HG02623 (cell line): Measurements from ENCODE around the gene FHOD1.

Experiments used
- ATAC-seq: cut with Tn5 transposase; IDR thresholded peaks from one replicate; pipeline ENCODE4 v1.9.1; 2021; ENCODE audit warnings: moderate library complexity; ENCODE audit not compliant: unreplicated experiment

The FHOD1 gene

DNA sequence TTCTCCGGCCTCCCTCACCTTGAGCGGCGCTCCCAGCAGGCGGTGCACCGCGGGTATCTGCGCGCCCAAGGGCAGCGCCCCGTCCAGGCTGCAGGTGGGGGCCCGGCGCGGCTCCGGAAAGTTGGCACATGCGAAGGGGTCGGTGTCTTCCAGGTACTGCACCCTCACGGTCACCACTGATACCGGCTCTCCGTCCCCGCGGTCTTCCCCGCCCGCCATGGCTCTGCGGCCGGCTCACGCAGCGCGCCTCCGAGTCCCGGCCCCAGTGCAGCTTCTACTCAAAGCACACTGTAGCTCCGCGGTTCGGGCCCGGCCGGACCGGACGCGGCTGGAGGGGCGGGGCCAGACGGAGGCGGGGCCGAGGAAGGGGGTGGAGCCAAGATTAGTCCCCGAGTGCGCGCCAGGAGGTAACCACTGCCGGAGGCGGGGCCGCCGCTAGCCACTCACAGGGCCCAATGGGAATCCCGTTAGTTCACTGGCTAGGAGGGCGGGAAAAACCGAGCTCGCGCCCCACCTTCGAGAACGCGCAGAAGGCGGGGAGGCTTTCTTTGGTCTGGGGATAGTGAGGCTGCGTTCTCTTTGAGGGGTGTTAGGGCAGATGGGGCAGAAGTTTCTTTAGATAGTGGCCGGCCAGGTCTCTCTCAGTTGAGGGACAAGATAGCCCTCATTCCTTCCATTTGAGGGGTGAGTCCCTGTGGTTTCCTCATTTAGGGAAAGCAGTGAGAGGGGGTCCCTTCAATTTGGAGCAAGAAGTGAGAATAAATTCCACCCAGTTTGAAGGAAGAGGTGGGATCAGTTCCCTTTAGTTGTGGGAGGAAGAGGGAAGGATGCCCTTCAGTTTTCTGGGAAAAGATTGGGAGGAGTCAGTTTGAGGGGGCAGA, at the start of gene FHOD1:
FHOD1 (minus strand) TSS at position 290 of the 881 bp plus-strand sequence; CDS start at position 219, 71 bp downstream.
- ATAC-seq: peak; percentile 38

GRCh38 chr16:67296420-67296819, 49.1 kb upstream of the FHOD1 start:
- no peak for ATAC-seq

DNA sequence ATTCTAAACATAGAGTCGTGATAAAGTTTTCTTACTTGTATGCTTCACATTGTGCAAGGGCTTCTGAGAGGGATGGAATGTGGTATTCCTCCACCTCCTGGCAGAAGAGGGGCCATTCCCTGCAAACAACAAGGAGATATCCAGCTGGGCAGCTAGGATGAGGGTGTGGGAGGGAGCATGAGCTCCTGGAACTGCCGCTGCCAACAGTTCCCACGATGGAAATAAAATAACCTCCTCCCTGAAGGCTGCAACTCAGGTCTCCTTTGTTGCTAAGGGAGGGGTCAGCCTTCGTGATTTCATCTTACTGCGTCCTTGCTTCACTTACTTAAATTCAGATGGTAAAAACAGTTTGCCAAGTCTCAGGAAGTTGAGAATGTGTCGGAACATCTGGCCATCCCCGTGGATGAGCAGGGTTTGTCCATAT, 47.7 kb upstream of the FHOD1 start:
- ATAC-seq: no peak

DNA sequence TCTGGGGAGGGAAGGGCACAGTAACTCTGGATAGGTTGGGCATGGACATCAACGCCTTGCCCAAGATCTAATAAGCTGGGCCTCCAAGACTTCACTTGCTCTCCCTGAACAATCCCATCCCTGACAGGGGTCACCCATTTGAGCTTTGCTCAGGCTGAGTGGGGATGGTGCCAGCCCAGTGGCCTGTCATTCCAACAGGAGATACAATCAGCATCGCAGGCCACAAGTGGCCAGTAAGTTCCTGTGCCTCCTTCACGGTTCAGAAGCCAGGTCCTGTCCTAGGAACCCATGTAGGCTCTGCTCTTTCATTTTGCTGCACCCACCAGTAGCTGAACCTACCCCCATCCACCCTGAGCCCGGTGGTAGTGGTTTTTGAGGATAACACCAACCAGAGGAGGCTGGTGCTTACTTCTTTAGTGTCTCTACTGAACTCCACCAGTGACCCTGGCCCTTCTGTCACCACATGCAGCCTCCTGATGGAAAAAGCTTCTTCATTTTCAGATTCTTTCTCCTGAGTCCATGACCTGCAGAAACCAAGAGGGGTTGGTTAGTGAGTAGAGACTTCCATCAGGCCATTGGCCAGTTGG, 47.0 kb upstream of the FHOD1 start:
- no peak for ATAC-seq

- no peak for ATAC-seq
Measured at GRCh38 chr16:67291461-67291860, 44.2 kb upstream of the FHOD1 start.

- no peak for ATAC-seq
Measured at GRCh38 chr16:67287960-67288359, 40.7 kb upstream of the FHOD1 start.

- ATAC-seq: no peak
Measured at GRCh38 chr16:67286441-67287235, 39.4 kb upstream of the FHOD1 start.

GRCh38 chr16:67284699-67285646, 37.7 kb upstream of the FHOD1 start:
- no peak for ATAC-seq

- ATAC-seq: no peak
Measured at GRCh38 chr16:67283826-67284555, 36.7 kb upstream of the FHOD1 start.

- no peak for ATAC-seq
Measured at GRCh38 chr16:67283039-67283825, 36.0 kb upstream of the FHOD1 start.

DNA sequence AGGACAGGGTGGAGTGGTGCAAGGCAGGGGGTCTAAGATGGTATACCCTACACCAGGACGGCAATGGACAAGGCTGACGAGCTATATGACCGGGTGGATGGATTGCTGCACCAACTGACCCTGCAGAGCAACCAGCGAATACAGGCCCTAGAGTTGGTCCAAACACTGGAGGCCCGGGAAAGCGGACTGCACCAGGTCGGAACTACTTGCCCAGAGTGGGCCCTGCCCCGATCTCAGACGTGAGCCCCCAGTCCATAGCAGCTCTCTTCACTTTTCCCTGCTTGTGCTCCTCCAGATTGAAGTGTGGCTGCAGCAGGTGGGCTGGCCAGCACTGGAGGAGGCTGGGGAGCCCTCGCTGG, 35.1 kb upstream of the FHOD1 start:
- no peak for ATAC-seq

- no peak for ATAC-seq
Measured at GRCh38 chr16:67281536-67282446, 34.5 kb upstream of the FHOD1 start.

DNA sequence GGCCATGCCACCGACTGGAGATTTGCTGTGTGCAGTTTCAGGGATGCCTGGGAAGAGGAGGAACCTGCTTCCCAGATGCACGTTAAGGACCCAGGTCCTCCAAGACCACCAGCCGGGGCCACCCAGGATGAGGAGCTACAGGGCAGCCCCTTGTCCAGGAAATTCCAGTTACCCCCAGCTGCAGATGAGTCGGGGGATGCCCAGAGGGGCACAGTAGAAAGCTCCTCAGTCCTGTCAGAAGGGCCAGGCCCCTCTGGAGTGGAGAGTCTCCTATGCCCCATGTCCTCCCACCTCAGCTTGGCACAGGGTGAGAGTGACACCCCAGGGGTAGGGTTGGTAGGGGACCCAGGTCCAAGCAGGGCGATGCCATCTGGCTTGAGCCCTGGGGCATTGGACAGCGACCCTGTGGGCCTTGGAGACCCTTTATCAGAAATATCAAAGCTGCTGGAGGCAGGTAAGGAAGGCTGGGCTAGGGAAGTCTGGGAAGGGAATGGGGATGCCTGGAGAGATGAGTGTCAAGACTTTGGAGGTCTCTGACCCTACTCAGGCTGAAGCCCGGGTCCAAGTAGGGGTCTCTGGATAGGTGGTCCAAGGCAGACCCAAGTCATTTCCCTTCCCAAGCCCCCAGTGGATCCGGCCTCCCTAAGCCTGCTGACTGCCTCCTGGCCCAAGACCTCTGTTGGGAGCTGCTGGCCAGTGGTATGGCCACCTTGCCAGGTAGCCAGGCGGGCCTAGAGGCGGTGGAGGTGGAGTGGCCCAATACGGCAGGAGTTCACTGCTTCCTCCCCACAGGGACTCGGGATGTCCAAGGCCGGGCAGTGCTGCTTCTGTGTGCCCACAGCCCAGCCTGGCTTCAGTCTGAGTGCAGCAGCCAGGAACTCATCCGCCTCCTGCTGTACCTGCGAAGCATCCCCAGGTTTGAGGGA, 33.1 kb upstream of the FHOD1 start:
- ATAC-seq: no peak

GRCh38 chr16:67279296-67280089, 32.2 kb upstream of the FHOD1 start, which contains the start of gene PLEKHG4:
Gene PLEKHG4, plus strand, starts transcription at chr16:67279532. Its CDS starts 513 bp downstream, at chr16:67280045.
- ATAC-seq: peak; percentile 70

- ATAC-seq: peak; percentile 26
Measured at GRCh38 chr16:67278773-67279295, 31.6 kb upstream of the FHOD1 start.
